Left ventricle myocardium inferior (tissue), 1 donor: ENCODE measurements around the gene TWIST1. TPM values are rescaled to one million over a fixed set of nuclear protein-coding genes. Genes with fewer than 3 reads are reported as not detected.
A peak's percentile ranks its signal among the peaks of the same experiment; 100 is the strongest.

Source experiments
- DNase-seq: peaks from one replicate; pipeline ENCODE4 v3.0.0-alpha.2; 2020
- H3K27ac ChIP-seq: fragments of 200-600 bp; replicated peaks from 2 replicates; pipeline ENCODE4 v1.8.0; 2021
- H3K27me3 ChIP-seq: fragments of 200-600 bp; 2 replicates; pipeline ENCODE4 v1.8.0; 2021; ENCODE audit warnings: low read depth
- H3K36me3 ChIP-seq: fragments of 200-600 bp; 2 replicates; pipeline ENCODE4 v1.8.0; 2021
- H3K4me1 ChIP-seq: fragments of 200-600 bp; 2 replicates; pipeline ENCODE4 v1.8.0; 2021
- H3K4me3 ChIP-seq: fragments of 200-600 bp; 2 replicates; pipeline ENCODE4 v1.8.0; 2021; ENCODE audit warnings: mild to moderate bottlenecking, moderate library complexity
- H3K9me3 ChIP-seq: fragments of 200-600 bp; replicated peaks from 2 replicates; pipeline ENCODE4 v1.8.0; 2021
- CTCF ChIP-seq: fragments of 200-600 bp; IDR thresholded peaks from 2 replicates; pipeline ENCODE4 v1.8.0; 2021; ENCODE audit warnings: antibody characterized with exemption, mild to moderate bottlenecking, borderline replicate concordance
- intact Hi-C: fragments of 100-400 bp; cut with micrococcal nuclease; formaldehyde crosslinking; loops from one replicate; pipeline ENCODE4 v1.11.0; 2022
- total RNA-seq: library from RNA; stranded (reverse); fragmentation: NEBNext Ultra II Directional; extraction: Animal tissue kit (Norgen Biotek cat#: 25700); gene quantifications from one replicate; pipeline ENCODE4 v1.2.1, GENCODE V29; 2021
- donor health status: DM: no; HTN: yes; CAD: no; lungs with severe emphysema.

TWIST1 gene
- total RNA-seq, 1 donor from 2014 or later = 1.3 TPM

GRCh38 chr7:19121977-19122588 lies 4.6 kb upstream of the TWIST1 start:
- intact Hi-C loops = no loop called here
- Histone ChIP-seq H3K36me3 (no peaks in the 10 kb centered on the region), H3K27ac (no peak overlapping the region), H3K4me1 (peaks cover 18% of the 10 kb centered on the region), H3K27me3 (peaks cover 92% of the 10 kb centered on the region), H3K9me3 (no peaks in the 10 kb centered on the region), H3K4me3 (no peak overlapping the region)
- DNase-seq = no peak
- TF ChIP-seq CTCF = peak; percentile 56

- Histone ChIP-seq H3K27me3 (peaks cover 98% of the 10 kb centered on the region), H3K27ac (no peak overlapping the region), H3K4me3 (no peak overlapping the region), H3K9me3 (no peaks in the 10 kb centered on the region), H3K36me3 (no peaks in the 10 kb centered on the region), H3K4me1 (peaks cover 29% of the 10 kb centered on the region)
- intact Hi-C loops = no loop called here
- DNase-seq = no peak
- TF ChIP-seq CTCF = no peak
These were observed 2.5 kb upstream of the TWIST1 start for GRCh38 chr7:19119870-19120486.

DNA sequence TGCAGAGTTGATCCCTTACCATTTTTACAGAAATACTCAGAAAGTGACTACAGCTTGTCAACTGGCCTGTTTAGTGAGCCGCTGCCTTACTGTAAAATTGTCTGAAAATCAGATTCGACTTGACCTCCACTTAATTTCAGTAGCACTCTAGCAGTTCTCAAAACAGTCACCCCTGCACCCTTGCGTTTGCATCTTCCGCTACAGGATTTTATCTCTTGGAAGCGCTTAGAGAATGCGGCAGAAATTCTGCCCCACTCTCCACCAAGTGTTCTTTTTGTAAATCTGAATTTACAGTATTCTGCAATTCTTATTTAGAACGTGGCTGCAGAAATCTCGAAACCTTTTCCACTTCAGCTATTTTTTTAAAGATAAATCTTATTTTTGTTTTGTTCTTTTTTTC lies 1.9 kb upstream of the TWIST1 start:
- no peaks in the 10 kb centered on the region for H3K36me3 ChIP-seq
- no peak for DNase-seq
- no peak overlapping the region for H3K27ac ChIP-seq
- TF ChIP-seq CTCF = no peak
- no peak overlapping the region for H3K4me3 ChIP-seq
- H3K9me3 ChIP-seq = no peaks in the 10 kb centered on the region
- intact Hi-C loops = no loop called here
- H3K4me1 ChIP-seq = peaks cover 29% of the 10 kb centered on the region
- H3K27me3 ChIP-seq = peaks cover 98% of the 10 kb centered on the region

GRCh38 chr7:19118636-19119371 lies 1.4 kb upstream of the TWIST1 start:
- Histone ChIP-seq H3K4me1 (peaks cover 29% of the 10 kb centered on the region), H3K4me3 (peak overlapping the region; percentile 72), H3K9me3 (no peaks in the 10 kb centered on the region), H3K36me3 (no peaks in the 10 kb centered on the region), H3K27ac (peak overlapping the region; percentile 65), H3K27me3 (peaks cover 98% of the 10 kb centered on the region)
- intact Hi-C loops = no loop called here
- no peak for TF ChIP-seq CTCF
- DNase-seq = no peak

DNA sequence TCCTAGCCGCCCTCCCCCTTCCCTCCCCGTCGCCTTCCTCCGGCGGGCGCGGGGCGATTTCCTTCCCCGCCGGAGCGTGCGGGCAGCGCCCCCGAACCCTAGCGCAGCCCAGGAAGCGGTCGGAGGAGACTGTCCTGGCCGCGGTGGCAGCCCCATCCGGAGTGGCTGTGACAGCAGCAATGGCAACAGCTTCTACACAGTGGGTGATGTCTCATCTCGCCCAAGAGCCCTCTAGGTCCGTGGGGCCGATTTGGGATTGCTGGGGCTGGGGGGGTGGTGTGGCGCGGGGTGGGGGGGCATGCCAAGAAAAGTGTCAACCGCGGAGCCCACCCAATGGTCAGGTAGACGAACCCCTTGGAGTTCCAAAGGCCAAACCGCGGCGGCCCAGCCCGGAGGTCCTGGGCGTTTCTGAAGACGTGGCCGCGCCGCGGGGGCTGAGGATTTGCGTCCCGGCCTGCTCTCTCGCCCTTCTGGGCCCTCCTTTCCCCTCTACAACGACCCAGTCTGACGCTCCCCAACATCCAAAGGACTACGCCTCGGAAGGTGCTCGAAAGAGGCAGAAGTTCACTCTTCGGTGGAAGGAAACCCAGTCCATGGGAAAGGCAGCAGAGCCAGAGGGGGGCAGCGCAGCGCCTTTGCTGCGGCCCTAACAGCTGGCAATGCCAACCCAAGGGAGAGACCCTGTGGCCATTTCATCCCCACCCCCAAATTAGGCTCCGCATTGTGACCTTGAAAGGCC lies 603 bp upstream of the TWIST1 start:
- TF ChIP-seq CTCF = no peak
- H3K27me3 ChIP-seq = peaks cover 98% of the 10 kb centered on the region
- H3K4me3 ChIP-seq = peak overlapping the region; percentile 72
- intact Hi-C loops = no loop called here
- H3K36me3 ChIP-seq = no peaks in the 10 kb centered on the region
- no peak for DNase-seq
- peaks cover 29% of the 10 kb centered on the region for H3K4me1 ChIP-seq
- peak overlapping the region; percentile 65 for H3K27ac ChIP-seq
- H3K9me3 ChIP-seq = no peaks in the 10 kb centered on the region
